Epithelial cell of proximal tubule (primary cell): ENCODE data around the gene WNT3A. TPM values are rescaled to one million over a fixed set of nuclear protein-coding genes. Genes with fewer than 3 reads are reported as not detected.

Experiments used
- DNase-seq: peaks from one replicate; pipeline ENCODE4 v3.0.0-alpha.2; 2011; ENCODE audit warnings: low read depth
- H3K4me3 ChIP-seq: 2 replicates; pipeline ENCODE4 v1.5.1; 2011; ENCODE audit warnings: low read depth, mild to moderate bottlenecking, low read length
- total RNA-seq: library from RNA; depleted of rRNA; stranded (reverse); fragments of >200 nt; gene quantifications from 2 replicates; pipeline ENCODE4 v1.2.3, GENCODE V29; 2015
- TF ChIP-seq, protein P1 (sequence below): conservative IDR thresholded peaks from 2 replicates; pipeline ENCODE4 v1.5.1; 2012; ENCODE audit warnings: low read depth, mild to moderate bottlenecking, low read length

Gene WNT3A
- total RNA-seq, 1 donor from 2014 or later, result not detected

DNA sequence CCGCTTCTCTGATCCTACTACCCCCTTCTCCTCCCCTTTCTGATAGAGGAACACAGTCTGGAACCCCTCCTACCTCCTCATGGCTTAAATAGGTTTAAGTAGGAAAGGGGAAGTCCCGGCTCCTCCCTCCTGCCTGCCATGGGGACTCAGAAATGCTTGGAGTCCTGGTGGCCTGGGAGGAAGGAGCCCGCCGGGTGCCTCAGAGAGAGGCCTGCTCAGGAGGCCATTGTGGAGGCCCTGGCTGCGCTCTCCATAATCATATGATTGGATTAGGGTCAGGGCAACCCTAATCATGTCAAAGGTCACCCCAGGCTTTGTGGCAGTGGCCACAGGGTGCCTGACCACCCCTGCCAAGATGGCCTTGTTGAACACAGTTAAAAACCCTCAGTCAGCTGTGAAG is 29.0 kb downstream of the WNT3A start:
- TF ChIP-seq, protein P1, sequence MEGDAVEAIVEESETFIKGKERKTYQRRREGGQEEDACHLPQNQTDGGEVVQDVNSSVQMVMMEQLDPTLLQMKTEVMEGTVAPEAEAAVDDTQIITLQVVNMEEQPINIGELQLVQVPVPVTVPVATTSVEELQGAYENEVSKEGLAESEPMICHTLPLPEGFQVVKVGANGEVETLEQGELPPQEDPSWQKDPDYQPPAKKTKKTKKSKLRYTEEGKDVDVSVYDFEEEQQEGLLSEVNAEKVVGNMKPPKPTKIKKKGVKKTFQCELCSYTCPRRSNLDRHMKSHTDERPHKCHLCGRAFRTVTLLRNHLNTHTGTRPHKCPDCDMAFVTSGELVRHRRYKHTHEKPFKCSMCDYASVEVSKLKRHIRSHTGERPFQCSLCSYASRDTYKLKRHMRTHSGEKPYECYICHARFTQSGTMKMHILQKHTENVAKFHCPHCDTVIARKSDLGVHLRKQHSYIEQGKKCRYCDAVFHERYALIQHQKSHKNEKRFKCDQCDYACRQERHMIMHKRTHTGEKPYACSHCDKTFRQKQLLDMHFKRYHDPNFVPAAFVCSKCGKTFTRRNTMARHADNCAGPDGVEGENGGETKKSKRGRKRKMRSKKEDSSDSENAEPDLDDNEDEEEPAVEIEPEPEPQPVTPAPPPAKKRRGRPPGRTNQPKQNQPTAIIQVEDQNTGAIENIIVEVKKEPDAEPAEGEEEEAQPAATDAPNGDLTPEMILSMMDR, result no peak
- DNase-seq, result no peak
- H3K4me3 ChIP-seq, result no peak overlapping the region

DNA sequence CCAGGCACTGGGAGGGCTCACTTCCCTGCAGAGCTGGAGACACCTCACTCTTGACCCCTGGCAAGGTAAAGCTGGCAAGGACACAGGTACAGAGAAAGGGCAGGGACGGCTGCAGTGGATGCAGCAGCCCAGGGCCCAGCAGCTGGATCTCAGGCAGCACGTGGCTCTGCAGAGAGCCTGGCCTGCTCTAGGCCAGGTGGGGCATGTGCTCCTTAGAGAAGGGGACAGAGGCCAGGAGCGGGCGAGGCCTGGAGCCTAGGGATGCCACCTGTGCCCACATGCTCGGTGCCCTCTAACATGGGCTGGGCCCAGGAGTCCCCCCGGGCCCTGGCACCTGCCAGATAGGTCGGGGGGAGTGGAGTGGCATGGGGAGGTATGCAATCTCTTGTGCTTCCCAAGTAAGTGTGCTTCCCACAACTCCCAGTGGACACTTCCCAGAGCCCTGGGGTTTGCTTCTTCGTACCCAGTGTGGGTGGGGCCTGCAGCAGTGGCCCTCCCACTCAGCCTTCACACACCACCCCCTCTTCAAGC is 30.0 kb downstream of the WNT3A start:
- H3K4me3 ChIP-seq, result no peak overlapping the region
- TF ChIP-seq, protein P1, result no peak
- DNase-seq, result no peak

DNA sequence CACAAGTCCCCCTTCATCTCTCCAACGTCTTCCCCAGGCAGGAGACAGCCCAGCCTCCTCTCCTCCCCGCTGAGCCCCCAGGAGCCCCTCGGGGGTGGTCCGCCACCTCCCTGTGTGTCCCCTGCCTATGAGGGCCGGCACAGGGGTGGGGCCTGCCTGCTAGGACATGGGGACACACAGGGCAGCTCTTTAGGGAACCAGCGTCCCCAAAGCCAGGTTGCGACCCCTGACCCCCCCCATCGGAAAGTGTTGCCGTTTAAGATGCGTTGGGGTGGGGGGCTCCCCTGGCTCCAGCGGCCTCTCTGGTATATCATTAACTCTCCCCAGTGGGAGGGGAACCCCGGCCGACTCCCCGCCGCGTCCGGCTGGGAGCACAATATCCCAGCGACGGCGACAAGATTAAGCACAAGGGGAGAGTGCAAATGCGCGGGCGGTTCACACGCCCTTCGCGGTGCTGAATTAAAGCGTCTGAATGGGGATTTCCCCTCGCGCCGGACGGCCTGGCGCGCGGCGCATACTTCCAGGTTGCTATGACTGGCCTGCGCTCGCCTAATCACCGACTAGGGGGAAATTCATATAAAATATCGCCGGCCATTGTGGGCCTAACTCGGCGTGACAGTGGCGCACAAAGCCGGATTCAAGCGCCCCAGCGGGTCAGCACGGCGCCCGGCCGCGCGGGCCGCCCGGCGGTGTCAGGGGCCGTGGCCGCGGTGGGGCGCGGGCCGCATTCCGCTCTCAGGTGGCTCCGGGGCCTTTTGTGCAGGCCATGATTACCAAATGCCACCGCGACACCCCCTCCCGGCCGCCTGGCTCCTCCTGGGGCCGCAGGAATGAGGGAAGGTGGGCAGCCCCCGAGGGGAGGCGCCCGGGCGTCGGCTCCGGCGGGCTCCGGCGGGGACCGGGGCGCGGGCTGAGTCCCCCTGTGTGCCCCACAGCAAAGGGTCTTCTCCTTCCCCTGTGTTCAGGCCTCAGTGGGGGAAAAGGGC is 30.9 kb downstream of the WNT3A start:
- no peak for DNase-seq
- peak overlapping the region; percentile 4 for H3K4me3 ChIP-seq
- TF ChIP-seq, protein P1, result no peak

DNA sequence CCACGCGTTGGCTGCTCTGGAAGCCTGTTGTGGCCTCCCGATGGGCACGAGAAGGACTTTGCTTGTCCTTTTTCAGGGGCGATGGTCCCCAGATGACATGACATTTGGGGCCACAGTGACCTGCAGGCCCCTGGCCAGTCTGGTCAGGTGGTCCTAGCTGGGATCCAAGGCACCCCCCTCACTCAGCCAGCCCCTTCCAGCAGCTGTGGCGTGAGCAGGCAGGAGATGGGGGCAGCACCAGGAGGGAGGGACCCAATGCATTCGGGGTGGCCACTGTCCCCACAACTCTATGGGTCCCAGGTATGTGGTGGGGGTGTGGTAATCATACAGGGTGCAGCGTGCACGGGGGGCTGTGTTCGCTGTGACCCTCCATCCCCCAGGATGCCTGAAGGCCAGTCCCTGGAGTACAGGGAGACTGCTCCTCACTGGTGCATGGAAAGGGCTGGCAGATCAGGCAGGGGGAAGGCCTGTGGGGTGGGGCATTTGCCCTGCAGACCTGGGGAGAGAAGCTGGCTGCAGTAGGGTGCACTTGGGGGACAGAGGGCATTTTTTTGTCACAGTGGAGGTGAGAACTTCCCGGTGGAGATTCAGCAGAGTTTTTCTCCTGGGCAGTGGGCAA is 31.7 kb downstream of the WNT3A start:
- H3K4me3 ChIP-seq, result no peak overlapping the region
- TF ChIP-seq, protein P1, result no peak

DNA sequence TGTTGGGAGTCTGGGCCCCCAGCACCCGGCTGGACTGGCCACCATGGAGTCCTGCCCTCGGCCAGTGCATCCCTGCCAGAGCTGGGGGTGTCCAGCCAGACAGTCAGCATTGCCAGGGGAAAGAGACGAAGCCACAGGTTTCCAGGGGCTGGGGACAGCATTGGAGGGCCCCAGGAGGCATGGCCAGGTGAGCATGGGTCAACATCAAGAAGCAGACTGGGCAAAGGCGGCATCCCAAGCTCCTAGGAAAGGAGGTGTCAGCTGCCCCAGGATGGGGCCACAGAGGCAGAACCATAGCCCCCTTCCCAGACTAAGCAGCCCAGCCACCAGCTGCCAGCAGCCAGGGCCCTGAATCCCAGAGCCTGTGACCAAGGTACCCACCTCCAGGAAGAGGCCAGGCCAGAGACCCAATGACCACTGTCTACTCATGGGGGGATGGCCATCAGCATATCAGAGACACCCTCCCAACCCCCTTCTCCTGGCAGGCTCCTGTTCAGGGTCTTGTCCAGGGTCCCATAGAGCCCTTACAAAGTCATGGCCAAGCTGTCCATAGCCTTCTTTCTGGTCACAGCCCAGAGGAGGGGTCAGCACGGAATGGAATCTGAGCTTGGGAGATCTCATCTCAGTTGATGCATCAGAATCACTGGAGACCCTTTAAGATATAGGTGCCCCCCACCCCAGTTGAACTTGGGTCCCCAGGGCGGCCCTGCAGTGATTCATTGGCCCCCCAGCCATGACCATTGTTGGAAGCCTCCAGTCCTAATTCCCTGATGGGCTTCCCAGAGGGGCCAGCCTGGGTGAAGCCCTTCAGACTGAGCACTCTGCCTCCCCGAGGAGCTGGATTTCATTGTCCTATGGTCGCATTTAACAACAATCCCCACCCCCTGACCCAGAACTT is 32.5 kb downstream of the WNT3A start:
- TF ChIP-seq, protein P1, result no peak
- no peak for DNase-seq
- no peak overlapping the region for H3K4me3 ChIP-seq

More for the DNA sequence above, 31.7 kb downstream of the WNT3A start:
- no peak for DNase-seq

DNA sequence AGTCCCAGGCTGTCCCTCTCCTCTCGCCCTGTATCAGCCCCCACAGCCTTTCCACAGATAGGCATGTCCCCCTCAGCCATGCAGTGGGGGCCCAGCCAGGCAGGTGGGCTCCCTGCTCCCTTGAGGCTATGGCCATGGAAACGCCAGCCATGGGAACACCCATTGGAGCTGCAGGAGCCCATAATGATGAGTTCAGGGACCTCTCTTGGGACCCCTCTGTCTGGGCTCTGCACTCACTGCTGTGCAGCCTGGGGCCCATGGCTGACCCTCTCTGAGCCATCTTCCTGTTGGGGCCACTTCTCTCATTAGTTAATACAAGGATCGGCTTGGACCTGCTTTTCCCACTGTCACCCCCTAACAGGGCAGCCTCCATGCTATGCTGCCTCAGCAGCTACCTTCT is 33.2 kb downstream of the WNT3A start:
- no peak overlapping the region for H3K4me3 ChIP-seq
- DNase-seq, result no peak
- TF ChIP-seq, protein P1, result no peak
